Lower leg skin (tissue), 4 donors: ENCODE results near the gene STAC2. TPM values are rescaled to one million over a fixed set of nuclear protein-coding genes. Genes with fewer than 3 reads are reported as not detected.

Source experiments
- DNase-seq, 2 donors: peaks; one replicate each; pipeline ENCODE4 v3.0.0-alpha.2; 2019; ENCODE audit warnings: low spot score in 2 of 2
- H3K4me3 ChIP-seq: fragments of 200-600 bp; sonication (generic); 2 replicates; pipeline ENCODE4 v1.5.1; 2017; ENCODE audit warnings: mild to moderate bottlenecking, low read depth; ENCODE audit not compliant: poor library complexity, severe bottlenecking
- CTCF ChIP-seq, 3 donors: fragments of 450-650 bp; IDR thresholded peaks; one replicate each; pipeline ENCODE4 v1.5.1; 2016; ENCODE audit warnings: antibody characterized with exemption in 3 of 3, mild to moderate bottlenecking in 3 of 3, moderate library complexity in 2 of 3
- POLR2A ChIP-seq, 2 donors: fragments of 450-650 bp; IDR thresholded peaks; one replicate each; pipeline ENCODE4 v1.6.1; 2016 to 2017; ENCODE audit warnings: antibody characterized with exemption in 2 of 2, mild to moderate bottlenecking in 1 of 2, moderate library complexity in 1 of 2
- WGBS, 2 donors: methylation state at CpG; one replicate each; pipeline ENCODE4 v1.1.5; 2018; 5-methylcytosine and 5-hydroxymethylcytosine counted together
- intact Hi-C: fragments of 100-400 bp; cut with DNase I; formaldehyde crosslinking; loops from one replicate; pipeline ENCODE4 v1.15.0; 2023; ENCODE audit warnings: low total_unique reads
- total RNA-seq, 4 donors: library from RNA; depleted of rRNA; stranded (reverse); fragments of >200 nt; gene quantifications; one replicate each; pipeline ENCODE4 v1.1.0, GENCODE V29; 2016

The STAC2 gene
- total RNA-seq, 4 donors from 2014 or later, result 2.3 to 35.6 (median 10.8) TPM

- TF ChIP-seq POLR2A (IDR thresholded peaks at IDR 0.05) (no peak), CTCF (IDR thresholded peaks at IDR 0.05) (no peak)
- intact Hi-C loops, result no loop called here
- whole genome bisulfite sequencing, 2 donors, result 65 to 89% methylated on average over 6 of the region's 6 CpGs
- DNase-seq, result no peak
- H3K4me3 ChIP-seq, result no peak overlapping the region
These were observed 11.3 kb upstream of the STAC2 start for GRCh38 chr17:39236981-39237441.

- H3K4me3 ChIP-seq, result no peak overlapping the region
- 41 to 45% methylated on average over 5 of the region's 5 CpGs for WGBS, 2 donors
- DNase-seq, result no peak
- intact Hi-C loops, result no loop called here
- TF ChIP-seq POLR2A (IDR thresholded peaks at IDR 0.05) (no peak), CTCF (IDR thresholded peaks at IDR 0.05) (no peak)
These were observed 10.7 kb upstream of the STAC2 start for GRCh38 chr17:39236450-39236927.

GRCh38 chr17:39235555-39236449 is 10.1 kb upstream of the STAC2 start:
- TF ChIP-seq POLR2A (IDR thresholded peaks at IDR 0.05) (no peak), CTCF (IDR thresholded peaks at IDR 0.05) (no peak)

GRCh38 chr17:39231591-39232551 is 6.1 kb upstream of the STAC2 start:
- no peak overlapping the region for H3K4me3 ChIP-seq
- intact Hi-C loops, result no loop called here
- no peak for DNase-seq
- 14 to 16% methylated on average over 18 to 22 of the region's 22 CpGs for WGBS, 2 donors
- TF ChIP-seq POLR2A (IDR thresholded peaks at IDR 0.05), result no peak
- peak in 1 of 3 donors; percentile 60 for TF ChIP-seq CTCF (IDR thresholded peaks at IDR 0.05)

More at GRCh38 chr17:39235555-39236449, 10.1 kb upstream of the STAC2 start:
- no peak overlapping the region for H3K4me3 ChIP-seq
- intact Hi-C loops, result no loop called here
- WGBS, 2 donors, result 19 to 21% methylated on average over 18 of the region's 18 CpGs
- DNase-seq, result no peak

GRCh38 chr17:39231091-39231561 is 5.4 kb upstream of the STAC2 start:
- no peak for DNase-seq
- 30 to 46% methylated on average over 9 to 10 of the region's 10 CpGs for WGBS, 2 donors
- intact Hi-C loops, result no loop called here
- H3K4me3 ChIP-seq, result no peak overlapping the region
- TF ChIP-seq POLR2A (IDR thresholded peaks at IDR 0.05) (no peak), CTCF (IDR thresholded peaks at IDR 0.05) (no peak)
